B cell (primary cell): ENCODE measurements around the gene RAB6B. TPM values are rescaled to one million over a fixed set of nuclear protein-coding genes. Genes with fewer than 3 reads are reported as not detected.

ENCODE experiments used
- ATAC-seq: fragments of 200-7000 bp; cut with Tn5 transposase; one replicate; pipeline ENCODE4 v1.10.0; 2021; ENCODE audit warnings: low read depth, mild to moderate bottlenecking, moderate number of reproducible peaks, moderate library complexity
- CTCF ChIA-PET: fragments of 350-600 bp; sonication (Branson Sonifier 250); formaldehyde crosslinking; loops from one replicate; lab custom pipeline; 2021; ENCODE audit warnings: antibody characterized with exemption, inconsistent platforms; lab: Charles Lee
- POLR2A ChIA-PET: fragments of 350-600 bp; sonication (Branson Sonifier 250); formaldehyde crosslinking; loops from one replicate; lab custom pipeline; 2021; ENCODE audit warnings: antibody characterized with exemption; lab: Charles Lee
- DNase-seq: peaks from one replicate; pipeline ENCODE4 v3.0.0; 2013
- H2AFZ ChIP-seq: 2 replicates; pipeline ENCODE4 v1.6.1; 2012; ENCODE audit warnings: mild to moderate bottlenecking, low read depth, low read length; ENCODE audit not compliant: insufficient read depth, poor library complexity, severe bottlenecking
- H3K27ac ChIP-seq, 2 donors: 1 replicate in 1 of 2; 2 replicates in 1 of 2; pipeline ENCODE4 v1.5.1; 2012 to 2013; ENCODE audit warnings: low read length in 2 of 2, mild to moderate bottlenecking in 2 of 2, moderate library complexity in 1 of 2
- H3K27me3 ChIP-seq, 4 experiments: fragments of 200-600 bp in 1 of 4; sonication (generic) in 1 of 4; replicated peaks in 1 of 4; 1 replicate in 2 of 4; 2 replicates in 2 of 4; pipeline versions ENCODE4 v1.6.1 to v1.7.0; 2013 to 2016; ENCODE audit warnings: low read length in 3 of 4, mild to moderate bottlenecking in 2 of 4, mixed read lengths in 1 of 4, moderate library complexity in 1 of 4; ENCODE audit not compliant: insufficient read depth in 4 of 4, control insufficient read depth in 3 of 4; ENCODE audit errors: control extremely low read depth in 1 of 4
- H3K36me3 ChIP-seq, 2 experiments: replicated peaks in 1 of 2; 1 replicate in 1 of 2; 2 replicates in 1 of 2; pipeline versions ENCODE4 v1.6.1 to v1.7.1; 2013; ENCODE audit warnings: low read length in 1 of 2; ENCODE audit not compliant: insufficient read depth in 2 of 2, control insufficient read depth in 1 of 2; ENCODE audit errors: control extremely low read depth in 1 of 2, extremely low read depth in 1 of 2
- H3K4me1 ChIP-seq, 2 donors: fragments of 200-600 bp in 1 of 2; sonication (generic) in 1 of 2; 1 replicate in 1 of 2; 2 replicates in 1 of 2; pipeline versions ENCODE4 v1.5.1 to v1.6.1; 2013 to 2017; ENCODE audit warnings: low read length in 2 of 2; ENCODE audit not compliant: control insufficient read depth in 2 of 2, insufficient read depth in 2 of 2
- H3K4me2 ChIP-seq: replicated peaks from 2 replicates; pipeline ENCODE3; 2012; ENCODE audit warnings: mild to moderate bottlenecking, low read depth, low read length; ENCODE audit not compliant: poor library complexity, severe bottlenecking
- H3K4me3 ChIP-seq, 5 experiments: fragments of 200-600 bp in 1 of 5; sonication (generic) in 1 of 5; 1 replicate in 3 of 5; 2 replicates in 2 of 5; pipeline versions ENCODE4 v1.5.1 to v1.7.0; 2011 to 2016; ENCODE audit warnings: low read length in 4 of 5, mild to moderate bottlenecking in 4 of 5, low read depth in 2 of 5, control low read depth in 1 of 5, moderate library complexity in 1 of 5; ENCODE audit not compliant: insufficient read depth in 1 of 5; ENCODE audit errors: control extremely low read depth in 1 of 5, extremely low read depth in 1 of 5
- H3K79me2 ChIP-seq: fragments of 200-600 bp; sonication (generic); one replicate; pipeline ENCODE4 v1.6.0; 2016; ENCODE audit warnings: low read length; ENCODE audit not compliant: control insufficient read depth, insufficient read depth
- H3K9ac ChIP-seq: fragments of 200-600 bp; sonication (generic); 2 replicates; pipeline ENCODE4 v1.6.1; 2017; ENCODE audit warnings: mild to moderate bottlenecking, low read length, moderate library complexity
- H3K9me3 ChIP-seq, 3 donors: one replicate each; pipeline versions ENCODE4 v1.6.1 to v1.7.1; 2013; ENCODE audit warnings: low read length in 2 of 3; ENCODE audit not compliant: control insufficient read depth in 2 of 3, insufficient read depth in 1 of 3; ENCODE audit errors: control extremely low read depth in 1 of 3
- H4K20me1 ChIP-seq: 2 replicates; pipeline ENCODE4 v1.6.0; 2012; ENCODE audit warnings: mild to moderate bottlenecking, low read length; ENCODE audit not compliant: insufficient read depth, control insufficient read depth, poor library complexity, severe bottlenecking
- H3K27ac Mint-ChIP-seq: one replicate; pipeline ENCODE4 v1.8.0; 2021; ENCODE audit warnings: mixed read lengths
- H3K27me3 Mint-ChIP-seq: one replicate; pipeline ENCODE4 v1.8.0; 2021; ENCODE audit warnings: mixed read lengths
- H3K4me1 Mint-ChIP-seq: one replicate; pipeline ENCODE4 v1.8.0; 2021; ENCODE audit warnings: mixed read lengths
- H3K4me3 Mint-ChIP-seq: one replicate; pipeline ENCODE4 v1.8.0; 2021; ENCODE audit warnings: mixed read lengths
- H3K9me3 Mint-ChIP-seq: one replicate; pipeline ENCODE4 v1.8.0; 2022; ENCODE audit warnings: mixed read lengths; ENCODE audit not compliant: insufficient read depth
- EZH2 ChIP-seq: IDR thresholded peaks from 2 replicates; pipeline ENCODE4 v1.6.1; 2012; ENCODE audit warnings: borderline replicate concordance, low read depth, mild to moderate bottlenecking, moderate library complexity, low read length; ENCODE audit not compliant: insufficient read depth, poor library complexity, severe bottlenecking
- WGBS: methylation state at CpG from one replicate; pipeline ENCODE4 v1.1.5; 2013; ENCODE audit warnings: missing lambda C conversion rate; ENCODE audit not compliant: insufficient coverage; 5-methylcytosine and 5-hydroxymethylcytosine counted together
- intact Hi-C: fragments of 100-400 bp; cut with micrococcal nuclease; formaldehyde crosslinking; loops from one replicate; pipeline ENCODE4 v1.10.0; 2022
- polyA plus RNA-seq: library from polyadenylated mRNA; depleted of rRNA; stranded (reverse); fragments of >200 nt; gene quantifications from 2 replicates; pipeline ENCODE4 v1.2.3, GENCODE V29; 2012
- total RNA-seq, 2 donors: library from RNA; stranded (reverse); fragments of 120-200 nt in 1 of 2; gene quantifications; 1 replicate in 1 of 2; 2 replicates in 1 of 2; pipeline versions ENCODE4 v1.2.3 to v1.2.4, GENCODE V29; 2013 to 2022
- TF ChIP-seq, protein P1 (sequence below): fragments of 200-600 bp; IDR thresholded peaks from one replicate; pipeline ENCODE4 v1.8.0; 2022; ENCODE audit warnings: antibody characterized with exemption, mild to moderate bottlenecking

The RAB6B gene
- total and polyA plus RNA-seq, 2 donors (not counting 1 experiment from before 2014, with no cell fraction given): not detected

DNA sequence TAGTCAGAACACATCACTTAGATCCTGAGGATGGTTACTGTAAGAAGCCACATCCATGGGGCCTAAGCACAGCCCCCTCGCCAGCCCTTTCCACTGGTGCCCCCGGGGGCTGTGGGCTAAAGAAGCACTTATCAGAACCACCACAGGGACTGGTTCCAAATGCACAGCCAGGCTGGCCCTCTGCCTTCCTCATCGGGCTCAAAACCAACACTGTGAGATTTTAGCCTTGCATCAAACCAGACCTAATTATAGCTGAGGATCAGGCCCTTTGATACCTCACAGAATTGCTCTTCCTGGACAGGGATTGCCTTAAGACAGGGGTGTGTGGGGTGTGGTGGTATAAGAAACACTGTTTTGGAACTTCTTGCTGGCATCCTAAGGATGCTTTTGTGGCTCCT is 66.4 kb downstream of the RAB6B start:
- Mint-ChIP-seq H3K4me3 (no peak overlapping the region), H3K27ac (no peak overlapping the region), H3K27me3 (peaks cover 6% of the 10 kb centered on the region), H3K9me3 (no peaks in the 10 kb centered on the region), H3K4me1 (no peaks in the 10 kb centered on the region)
- CTCF ChIA-PET: no interaction called here
- Histone ChIP-seq H3K79me2 (no peaks in the 10 kb centered on the region), H3K9me3 (no peaks in the 10 kb centered on the region), H3K27me3 (no peaks in the 10 kb centered on the region), H3K9ac (no peak overlapping the region), H3K36me3 (peaks cover 0 to 15% of the 10 kb centered on the region in 2 experiments), H3K4me2 (no peak overlapping the region), H3K27ac (no peak overlapping the region), H2AFZ (no peak overlapping the region), H3K4me1 (no peaks in the 10 kb centered on the region), H3K4me3 (no peak overlapping the region), H4K20me1 (no peaks in the 10 kb centered on the region)
- DNase-seq: no peak
- POLR2A ChIA-PET: no interaction called here
- intact Hi-C loops: no loop called here
- no peak for ATAC-seq
- 94% methylated on average over 2 of the region's 3 CpGs for WGBS
- TF ChIP-seq, protein P1, sequence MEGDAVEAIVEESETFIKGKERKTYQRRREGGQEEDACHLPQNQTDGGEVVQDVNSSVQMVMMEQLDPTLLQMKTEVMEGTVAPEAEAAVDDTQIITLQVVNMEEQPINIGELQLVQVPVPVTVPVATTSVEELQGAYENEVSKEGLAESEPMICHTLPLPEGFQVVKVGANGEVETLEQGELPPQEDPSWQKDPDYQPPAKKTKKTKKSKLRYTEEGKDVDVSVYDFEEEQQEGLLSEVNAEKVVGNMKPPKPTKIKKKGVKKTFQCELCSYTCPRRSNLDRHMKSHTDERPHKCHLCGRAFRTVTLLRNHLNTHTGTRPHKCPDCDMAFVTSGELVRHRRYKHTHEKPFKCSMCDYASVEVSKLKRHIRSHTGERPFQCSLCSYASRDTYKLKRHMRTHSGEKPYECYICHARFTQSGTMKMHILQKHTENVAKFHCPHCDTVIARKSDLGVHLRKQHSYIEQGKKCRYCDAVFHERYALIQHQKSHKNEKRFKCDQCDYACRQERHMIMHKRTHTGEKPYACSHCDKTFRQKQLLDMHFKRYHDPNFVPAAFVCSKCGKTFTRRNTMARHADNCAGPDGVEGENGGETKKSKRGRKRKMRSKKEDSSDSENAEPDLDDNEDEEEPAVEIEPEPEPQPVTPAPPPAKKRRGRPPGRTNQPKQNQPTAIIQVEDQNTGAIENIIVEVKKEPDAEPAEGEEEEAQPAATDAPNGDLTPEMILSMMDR: no peak
- no peak for TF ChIP-seq EZH2

DNA sequence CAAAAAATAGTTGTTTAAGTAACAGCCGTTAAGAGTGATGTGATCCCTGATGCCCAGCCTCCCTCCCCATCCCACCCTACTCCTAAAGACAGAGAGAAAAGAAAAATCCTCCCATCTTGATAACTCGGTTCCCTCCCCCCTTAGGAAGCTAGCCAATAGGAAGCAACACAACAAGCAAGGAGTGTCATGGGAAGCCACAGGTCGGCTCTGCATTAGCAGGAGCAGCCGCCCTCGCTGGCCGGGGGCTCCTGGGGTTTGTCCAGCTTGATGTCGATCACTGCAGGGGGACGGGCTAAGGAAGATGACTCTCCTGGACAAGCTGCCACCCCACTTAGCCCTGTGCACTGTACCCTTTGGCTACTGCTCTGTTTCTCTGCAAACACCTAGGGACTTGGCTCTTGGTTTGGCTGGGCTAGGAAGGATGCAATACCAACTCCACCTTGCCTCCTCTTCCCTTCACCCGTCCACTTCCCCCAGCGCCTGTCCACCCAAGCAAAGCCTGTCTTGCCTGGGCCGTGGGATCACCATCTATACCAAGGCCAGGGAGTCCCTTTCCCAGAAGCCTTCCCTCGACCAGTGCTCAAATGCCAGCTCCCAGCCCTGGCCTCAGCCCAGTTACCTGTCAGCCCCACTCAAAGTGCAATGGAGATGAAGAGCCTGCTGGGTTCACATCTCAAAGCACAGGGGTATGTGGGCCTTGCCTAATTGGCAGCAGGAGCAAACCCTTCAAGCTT is 66.9 kb downstream of the RAB6B start:
- peaks cover 6% of the 10 kb centered on the region for H3K27me3 Mint-ChIP-seq
- CTCF ChIA-PET: no interaction called here
- H3K9me3 Mint-ChIP-seq: no peaks in the 10 kb centered on the region
- Histone ChIP-seq H3K79me2 (no peaks in the 10 kb centered on the region), H3K27me3 (no peaks in the 10 kb centered on the region), H4K20me1 (no peaks in the 10 kb centered on the region), H3K9ac (no peak overlapping the region), H3K4me1 (no peaks in the 10 kb centered on the region), H2AFZ (no peak overlapping the region), H3K4me2 (no peak overlapping the region), H3K27ac (no peak overlapping the region), H3K4me3 (no peak overlapping the region), H3K36me3 (peaks cover 0 to 20% of the 10 kb centered on the region in 2 experiments), H3K9me3 (no peaks in the 10 kb centered on the region)
- 88% methylated on average over 11 of the region's 12 CpGs for WGBS
- DNase-seq (no peak), ATAC-seq (no peak)
- no peak overlapping the region for H3K4me3 Mint-ChIP-seq
- H3K4me1 Mint-ChIP-seq: no peaks in the 10 kb centered on the region
- POLR2A ChIA-PET: no interaction called here
- TF ChIP-seq EZH2: no peak
- TF ChIP-seq, protein P1: no peak
- no peak overlapping the region for H3K27ac Mint-ChIP-seq
- intact Hi-C loops: no loop called here
